ENCODE results near the gene GRIN3A. TPM values are rescaled to one million over a fixed set of nuclear protein-coding genes. Genes with fewer than 3 reads are reported as not detected.

The GRIN3A gene
- total and polyA plus RNA-seq, 2 of the 4 experiments (the other 2 are of a cell fraction), result not detected

- ATAC-seq (ENCODE audit: low read depth) (no peak), DNase-seq (no peak)
- intact Hi-C loops (cut with micrococcal nuclease), result no loop called here
- H3K56ac ChIP-seq (ENCODE audit: extremely low read depth, insufficient read depth, low read length), result no peak overlapping the region
- H3K9me3 ChIP-seq (ENCODE audit: control insufficient read depth, insufficient read depth, low read length), result no peaks in the 10 kb centered on the region
- H2AK5ac ChIP-seq (ENCODE audit: low read depth, low read length), result no peak overlapping the region
- no peak for TF ChIP-seq SMC3 (IDR thresholded peaks at IDR 0.05; ENCODE audit: low read depth, low read length)
- TF ChIP-seq POLR2A (IDR thresholded peaks at IDR 0.05; ENCODE audit: low read depth, low read length), result no peak
- TF ChIP-seq CEBPB (IDR thresholded peaks at IDR 0.05; ENCODE audit: low read depth, low read length), result no peak
- TF ChIP-seq, protein P1, sequence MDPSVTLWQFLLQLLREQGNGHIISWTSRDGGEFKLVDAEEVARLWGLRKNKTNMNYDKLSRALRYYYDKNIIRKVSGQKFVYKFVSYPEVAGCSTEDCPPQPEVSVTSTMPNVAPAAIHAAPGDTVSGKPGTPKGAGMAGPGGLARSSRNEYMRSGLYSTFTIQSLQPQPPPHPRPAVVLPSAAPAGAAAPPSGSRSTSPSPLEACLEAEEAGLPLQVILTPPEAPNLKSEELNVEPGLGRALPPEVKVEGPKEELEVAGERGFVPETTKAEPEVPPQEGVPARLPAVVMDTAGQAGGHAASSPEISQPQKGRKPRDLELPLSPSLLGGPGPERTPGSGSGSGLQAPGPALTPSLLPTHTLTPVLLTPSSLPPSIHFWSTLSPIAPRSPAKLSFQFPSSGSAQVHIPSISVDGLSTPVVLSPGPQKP (IDR thresholded peaks at IDR 0.05; ENCODE audit: borderline replicate concordance, low read depth, low read length), result no peak
- TF ChIP-seq, protein P2, sequence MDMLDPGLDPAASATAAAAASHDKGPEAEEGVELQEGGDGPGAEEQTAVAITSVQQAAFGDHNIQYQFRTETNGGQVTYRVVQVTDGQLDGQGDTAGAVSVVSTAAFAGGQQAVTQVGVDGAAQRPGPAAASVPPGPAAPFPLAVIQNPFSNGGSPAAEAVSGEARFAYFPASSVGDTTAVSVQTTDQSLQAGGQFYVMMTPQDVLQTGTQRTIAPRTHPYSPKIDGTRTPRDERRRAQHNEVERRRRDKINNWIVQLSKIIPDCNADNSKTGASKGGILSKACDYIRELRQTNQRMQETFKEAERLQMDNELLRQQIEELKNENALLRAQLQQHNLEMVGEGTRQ (IDR thresholded peaks at IDR 0.05; ENCODE audit: low read depth, low read length), result no peak
- no peak for TF ChIP-seq RCOR1 (IDR thresholded peaks at IDR 0.05; ENCODE audit: insufficient replicate concordance, low read length)
- no peak for TF ChIP-seq CTCF (conservative IDR thresholded peaks at IDR 0.05; ENCODE audit: low read depth, low read length)
- no peak for TF ChIP-seq BHLHE40 (IDR thresholded peaks at IDR 0.05; ENCODE audit: low read depth, low read length)
- no peak overlapping the region for H2BK5ac ChIP-seq (ENCODE audit: low read depth, low read length, poor library complexity, severe bottlenecking)
- H4K8ac ChIP-seq (ENCODE audit: low read depth in 2 of 2, low read length in 2 of 2), result no peak overlapping the region
- H3K4me3 ChIP-seq (ENCODE audit: insufficient read depth, low read depth, low read length), result no peak overlapping the region
- no peaks in the 10 kb centered on the region for H3K27me3 ChIP-seq (ENCODE audit: control insufficient read depth, insufficient read depth, low read length)
- no peak overlapping the region for H3K23ac ChIP-seq (ENCODE audit: low read depth, low read length)
- H3K18ac ChIP-seq (ENCODE audit: low read depth, low read length), result no peak overlapping the region
- H3K27ac ChIP-seq (ENCODE audit: insufficient read depth, low read length), result no peak overlapping the region
- H3K4me1 ChIP-seq (ENCODE audit: control insufficient read depth, insufficient read depth, low read length), result no peaks in the 10 kb centered on the region
- H2BK20ac ChIP-seq (ENCODE audit: low read depth, low read length), result no peak overlapping the region
- dilution Hi-C loops (cut with HindIII; ENCODE audit: low sequenced_read_pairs, unreplicated experiment), result no loop called here
- no peak overlapping the region for H2BK120ac ChIP-seq (ENCODE audit: low read depth, low read length)
- no peak overlapping the region for H2AFZ ChIP-seq (replicated peaks; ENCODE audit: low read length, poor library complexity)
- CTCF ChIA-PET, result no interaction called here
- H3K4me2 ChIP-seq (ENCODE audit: low read depth, low read length), result no peak overlapping the region
- H3K14ac ChIP-seq (replicated peaks; ENCODE audit: low read depth, low read length), result no peak overlapping the region
- WGBS, 2 experiments (ENCODE audit: extremely low coverage in 2 of 2, insufficient read length in 1 of 2), result no CpG with 5 or more reads among the region's 2 CpGs
- H2BK15ac ChIP-seq (ENCODE audit: low read depth, low read length), result no peak overlapping the region
- H3K9me1 ChIP-seq (ENCODE audit: insufficient read depth, low read length), result no peaks in the 10 kb centered on the region
- no peaks in the 10 kb centered on the region for H3K36me3 ChIP-seq (ENCODE audit: control insufficient read depth, insufficient read depth, low read length)
- no peaks in the 10 kb centered on the region for H4K20me1 ChIP-seq (ENCODE audit: insufficient read depth, low read length)
- BruUV-seq (replicated peaks), result no TSS peak
- no peak overlapping the region for H3K9ac ChIP-seq (ENCODE audit: low read depth, low read length)
- no peak overlapping the region for H3K4ac ChIP-seq (ENCODE audit: low read depth, low read length)
- H3K79me1 ChIP-seq (ENCODE audit: low read depth in 1 of 2, low read length in 2 of 2), result no peaks in the 10 kb centered on the region
- H4K5ac ChIP-seq (ENCODE audit: low read depth, low read length), result no peak overlapping the region
- no peak overlapping the region for H2AK9ac ChIP-seq (replicated peaks; ENCODE audit: low read depth, low read length, poor library complexity)
- no peak overlapping the region for H4K91ac ChIP-seq (ENCODE audit: insufficient read depth, low read depth, low read length)
- in situ Hi-C loops (cut with MboI; ENCODE audit: low sequenced_read_pairs), result no loop called here
- POLR2A ChIA-PET (ENCODE audit: unreplicated experiment), result no interaction called here
These were observed 64.8 kb downstream of the GRIN3A start for GRCh38 chr9:101673642-101674041.
